CD4-positive, CD25-positive, alpha-beta regulatory T cell (primary cell): ENCODE data around the gene UNK. TPM values are rescaled to one million over a fixed set of nuclear protein-coding genes. Genes with fewer than 3 reads are reported as not detected.

Source experiments
- ATAC-seq, 2 donors: fragments of 150-1000 bp; cut with Tn5 transposase; one replicate each; pipeline ENCODE4 v1.10.0; 2021; ENCODE audit warnings: low read depth in 2 of 2, moderate number of reproducible peaks in 2 of 2, moderate library complexity in 1 of 2
- DNase-seq, 3 donors: peaks; one replicate each; pipeline versions ENCODE4 v3.0.0 to v3.0.0-alpha.2; 2012 to 2022; ENCODE audit warnings: mixed read lengths in 1 of 3
- H3K27ac ChIP-seq: one replicate; pipeline ENCODE4 v1.7.0; 2013; ENCODE audit warnings: mild to moderate bottlenecking, low read length; ENCODE audit not compliant: insufficient read depth, poor library complexity, severe bottlenecking
- H3K27me3 ChIP-seq: one replicate; pipeline ENCODE4 v1.7.0; 2013; ENCODE audit warnings: low read length; ENCODE audit not compliant: control insufficient read depth, insufficient read depth
- H3K36me3 ChIP-seq: one replicate; pipeline ENCODE4 v1.7.0; 2013; ENCODE audit warnings: mild to moderate bottlenecking, low read length, moderate library complexity; ENCODE audit not compliant: control insufficient read depth, insufficient read depth
- H3K4me1 ChIP-seq: 2 replicates; pipeline ENCODE4 v1.7.0; 2013; ENCODE audit warnings: mild to moderate bottlenecking, low read length; ENCODE audit not compliant: insufficient read depth, control insufficient read depth, poor library complexity, severe bottlenecking
- H3K4me3 ChIP-seq: one replicate; pipeline ENCODE4 v1.7.0; 2013; ENCODE audit warnings: low read depth, mild to moderate bottlenecking, low read length, moderate library complexity
- H3K9me3 ChIP-seq, 2 experiments: 1 replicate in 1 of 2; 2 replicates in 1 of 2; pipeline ENCODE4 v1.7.0; 2013; ENCODE audit warnings: low read length in 2 of 2, mild to moderate bottlenecking in 1 of 2, moderate library complexity in 1 of 2; ENCODE audit not compliant: control insufficient read depth in 2 of 2
- H3K27ac Mint-ChIP-seq, 3 donors: one replicate each; pipeline ENCODE4 v1.8.0; 2020 to 2022; ENCODE audit warnings: mild to moderate bottlenecking in 3 of 3, mixed read lengths in 3 of 3, moderate library complexity in 2 of 3
- H3K27me3 Mint-ChIP-seq: one replicate; pipeline ENCODE4 v1.8.0; 2022; ENCODE audit warnings: mild to moderate bottlenecking, mixed read lengths
- H3K36me3 Mint-ChIP-seq: one replicate; pipeline ENCODE4 v1.8.0; 2020; ENCODE audit warnings: mixed read lengths
- H3K4me1 Mint-ChIP-seq, 4 donors: one replicate each; pipeline ENCODE4 v1.8.0; 2020 to 2022; ENCODE audit warnings: mixed read lengths in 4 of 4, mild to moderate bottlenecking in 1 of 4
- H3K4me3 Mint-ChIP-seq, 4 donors: one replicate each; pipeline ENCODE4 v1.8.0; 2020 to 2022; ENCODE audit warnings: mild to moderate bottlenecking in 4 of 4, mixed read lengths in 4 of 4, moderate library complexity in 3 of 4
- H3K9me3 Mint-ChIP-seq, 7 donors: one replicate each; pipeline ENCODE4 v1.8.0; 2020 to 2022; ENCODE audit warnings: mixed read lengths in 7 of 7, mild to moderate bottlenecking in 3 of 7, moderate library complexity in 2 of 7
- polyA plus RNA-seq, 4 donors: library from polyadenylated mRNA; unstranded; fragments of 300-500 nt; fragmentation: Illumina TruSeq; gene quantifications; one replicate each; pipeline ENCODE4 v1.2.3, GENCODE V29; 2021
- total RNA-seq: library from RNA; stranded (reverse); gene quantifications from one replicate; pipeline ENCODE4 v1.2.3, GENCODE V29; 2022

UNK gene
- total and polyA plus RNA-seq, 5 donors from 2014 or later, result 15.3 to 33.9 (median 24.2) TPM

- Mint-ChIP-seq H3K4me3 (peak overlapping the region in 2 of 4 donors; percentile 33 to 54), H3K9me3 (no peaks in the 10 kb centered on the region), H3K4me1 (peaks cover 0 to 32% (median 0%) of the 10 kb centered on the region in 4 donors), H3K36me3 (no peaks in the 10 kb centered on the region), H3K27me3 (no peaks in the 10 kb centered on the region), H3K27ac (peak overlapping the region in 1 of 3 donors; percentile 36)
- Histone ChIP-seq H3K27ac (no peak overlapping the region), H3K36me3 (peaks cover 45% of the 10 kb centered on the region), H3K9me3 (no peaks in the 10 kb centered on the region), H3K27me3 (no peaks in the 10 kb centered on the region), H3K4me1 (peaks cover 39% of the 10 kb centered on the region), H3K4me3 (no peak overlapping the region)
- no peak for ATAC-seq
- DNase-seq, result no peak
Measured at GRCh38 chr17:75840799-75841164, 56.2 kb downstream of the UNK start.

GRCh38 chr17:75842411-75842810 is 57.8 kb downstream of the UNK start:
- DNase-seq (no peak), ATAC-seq (no peak)
- Mint-ChIP-seq H3K4me3 (peak overlapping the region; percentile 44 to 94 (median 88)), H3K27ac (peak overlapping the region in 2 of 3 donors; percentile 42 to 56), H3K27me3 (no peaks in the 10 kb centered on the region), H3K4me1 (peaks cover 0 to 34% (median 0%) of the 10 kb centered on the region in 4 donors), H3K9me3 (no peaks in the 10 kb centered on the region), H3K36me3 (no peaks in the 10 kb centered on the region)
- no peaks in the 10 kb centered on the region for H3K9me3 ChIP-seq
- H3K27me3 ChIP-seq, result no peaks in the 10 kb centered on the region
- H3K4me1 ChIP-seq, result peaks cover 39% of the 10 kb centered on the region
- peaks cover 46% of the 10 kb centered on the region for H3K36me3 ChIP-seq
- peak overlapping the region; percentile 42 for H3K4me3 ChIP-seq
- H3K27ac ChIP-seq, result peak overlapping the region; percentile 91

GRCh38 chr17:75842963-75843576 is 58.5 kb downstream of the UNK start:
- Mint-ChIP-seq H3K4me1 (peaks cover 0 to 34% (median 2%) of the 10 kb centered on the region in 4 donors), H3K27me3 (no peaks in the 10 kb centered on the region), H3K4me3 (peak overlapping the region; percentile 91 to 96 (median 94)), H3K36me3 (no peaks in the 10 kb centered on the region), H3K27ac (peak overlapping the region; percentile 87 to 97 (median 91)), H3K9me3 (no peaks in the 10 kb centered on the region)
- H3K27ac ChIP-seq, result peak overlapping the region; percentile 91
- peaks cover 47% of the 10 kb centered on the region for H3K36me3 ChIP-seq
- no peaks in the 10 kb centered on the region for H3K27me3 ChIP-seq
- H3K9me3 ChIP-seq, result no peaks in the 10 kb centered on the region
- DNase-seq (peak in 2 of 3 donors; percentile 15 to 69), ATAC-seq (peak; percentile 25 to 36)
- H3K4me1 ChIP-seq, result peaks cover 39% of the 10 kb centered on the region
- H3K4me3 ChIP-seq, result peak overlapping the region; percentile 69

GRCh38 chr17:75843577-75844529 is 59.2 kb downstream of the UNK start, which contains the start of gene UNC13D:
UNC13D (minus strand) TSS chr17:75844404; CDS start chr17:75844337, 67 bp downstream.
- peak within 1 kb of the TSS; percentile 69 for H3K4me3 ChIP-seq
- no peaks in the 10 kb centered on the region for H3K9me3 ChIP-seq
- H3K36me3 ChIP-seq, result peaks cover 51% of the 10 kb centered on the region
- H3K27ac ChIP-seq, result peak within 1 kb of the TSS; percentile 91
- Mint-ChIP-seq H3K9me3 (no peaks in the 10 kb centered on the region), H3K4me1 (peaks cover 3 to 38% (median 8%) of the 10 kb centered on the region in 4 donors), H3K27ac (peak within 1 kb of the TSS; percentile 91 to 98 (median 97)), H3K4me3 (peak within 1 kb of the TSS; percentile 91 to 96 (median 94)), H3K36me3 (peaks cover 7% of the 10 kb centered on the region), H3K27me3 (no peaks in the 10 kb centered on the region)
- H3K4me1 ChIP-seq, result peaks cover 42% of the 10 kb centered on the region
- H3K27me3 ChIP-seq, result no peaks in the 10 kb centered on the region
- peak; percentile 76 to 79 for ATAC-seq
- DNase-seq, result peak; percentile 52 to 78 (median 71)

GRCh38 chr17:75844530-75845057 is 60.0 kb downstream of the UNK start:
- Mint-ChIP-seq H3K4me1 (peaks cover 3 to 37% (median 10%) of the 10 kb centered on the region in 4 donors), H3K27me3 (no peaks in the 10 kb centered on the region)
- peak in 1 of 3 donors; percentile 54 for DNase-seq

GRCh38 chr17:75845058-75845711 is 60.6 kb downstream of the UNK start:
- H3K4me3 ChIP-seq, result no peak overlapping the region
- peak overlapping the region; percentile 91 for H3K27ac ChIP-seq
- DNase-seq, result peak; percentile 35 to 78 (median 35)
- H3K27me3 ChIP-seq, result no peaks in the 10 kb centered on the region
- Mint-ChIP-seq H3K27me3 (no peaks in the 10 kb centered on the region), H3K4me3 (peak overlapping the region; percentile 52 to 65 (median 55)), H3K4me1 (peaks cover 4 to 39% (median 11%) of the 10 kb centered on the region in 4 donors), H3K9me3 (no peaks in the 10 kb centered on the region), H3K27ac (peak overlapping the region in 2 of 3 donors; percentile 41 to 73), H3K36me3 (peaks cover 13% of the 10 kb centered on the region)
- peaks cover 54% of the 10 kb centered on the region for H3K36me3 ChIP-seq
- ATAC-seq, result peak; percentile 43 to 48
- H3K4me1 ChIP-seq, result peaks cover 43% of the 10 kb centered on the region
- H3K9me3 ChIP-seq, result no peaks in the 10 kb centered on the region

More at GRCh38 chr17:75844530-75845057, 60.0 kb downstream of the UNK start:
- no peaks in the 10 kb centered on the region for H3K9me3 Mint-ChIP-seq
- H3K4me3 ChIP-seq, result peak overlapping the region; percentile 41
- peaks cover 43% of the 10 kb centered on the region for H3K4me1 ChIP-seq
- peak overlapping the region in 2 of 3 donors; percentile 91 to 98 for H3K27ac Mint-ChIP-seq
- peaks cover 54% of the 10 kb centered on the region for H3K36me3 ChIP-seq
- ATAC-seq, result peak in 1 of 2 donors; percentile 2
- H3K27ac ChIP-seq, result peak overlapping the region; percentile 91
- H3K36me3 Mint-ChIP-seq, result peaks cover 11% of the 10 kb centered on the region
- H3K9me3 ChIP-seq, result no peaks in the 10 kb centered on the region
- peak overlapping the region; percentile 91 to 96 (median 94) for H3K4me3 Mint-ChIP-seq
- no peaks in the 10 kb centered on the region for H3K27me3 ChIP-seq
